SK-N-SH treated with all-trans-retinoic acid at 6 μM for 48 hours (cell line): ENCODE data around the gene LDLRAD2.

Experiments used
- ATAC-seq: fragments of 200-7000 bp; cut with Tn5 transposase; 3 replicates; pipeline ENCODE4 v1.9.1; 2020; ENCODE audit warnings: mild to moderate bottlenecking, moderate library complexity
- ARNTL ChIP-seq: fragments of 450-650 bp; formaldehyde crosslinking; IDR thresholded peaks from 2 replicates; pipeline ENCODE4 v1.5.0; 2020; ENCODE audit warnings: low read depth, mild to moderate bottlenecking, moderate library complexity, borderline replicate concordance
- BACH2 ChIP-seq: fragments of 250-450 bp; sonication (Bioruptor Pico); IDR thresholded peaks from 2 replicates; pipeline ENCODE4 v1.9.0; 2021; ENCODE audit warnings: mild to moderate bottlenecking, borderline replicate concordance
- ESRRG ChIP-seq: fragments of 250-450 bp; sonication (Bioruptor Pico); IDR thresholded peaks from 2 replicates; pipeline ENCODE4 v1.6.1; 2021; ENCODE audit warnings: mild to moderate bottlenecking
- ISL1 ChIP-seq: fragments of 250-450 bp; sonication (Bioruptor Pico); IDR thresholded peaks from 2 replicates; pipeline ENCODE4 v2.1.2; 2022; ENCODE audit warnings: mild to moderate bottlenecking, moderate library complexity
- OSR1 ChIP-seq: fragments of 250-450 bp; sonication (Bioruptor Pico); IDR thresholded peaks from 2 replicates; pipeline ENCODE4 v1.8.0; 2022; ENCODE audit warnings: moderate library complexity, mild to moderate bottlenecking, inconsistent platforms
- PPARA ChIP-seq: fragments of 250-450 bp; sonication (Bioruptor Pico); IDR thresholded peaks from 2 replicates; pipeline ENCODE4 v1.5.0; 2020; ENCODE audit warnings: mild to moderate bottlenecking, borderline replicate concordance
- RARB ChIP-seq: fragments of 250-450 bp; sonication (Bioruptor Pico); IDR thresholded peaks from 2 replicates; pipeline ENCODE4 v1.8.0; 2021; ENCODE audit warnings: mild to moderate bottlenecking, moderate library complexity
- SNAI2 ChIP-seq: fragments of 250-450 bp; sonication (Bioruptor Pico); IDR thresholded peaks from 2 replicates; pipeline ENCODE4 v1.5.0; 2020; ENCODE audit warnings: mild to moderate bottlenecking, moderate library complexity
- TCF4 ChIP-seq: fragments of 250-450 bp; sonication (Bioruptor Pico); IDR thresholded peaks from 2 replicates; pipeline ENCODE4 v1.8.0; 2021; ENCODE audit warnings: mild to moderate bottlenecking, moderate library complexity, borderline replicate concordance
- TOX ChIP-seq: fragments of 250-450 bp; sonication (Bioruptor Pico); IDR thresholded peaks from 2 replicates; pipeline ENCODE4 v1.8.0; 2021; ENCODE audit warnings: mild to moderate bottlenecking, moderate library complexity, borderline replicate concordance
- ZC3H10 ChIP-seq: fragments of 250-450 bp; sonication (Bioruptor Pico); IDR thresholded peaks from 2 replicates; pipeline ENCODE4 v1.5.1; 2021; ENCODE audit warnings: mild to moderate bottlenecking, moderate library complexity
- ZFP3 ChIP-seq: fragments of 250-450 bp; sonication (Bioruptor Pico); IDR thresholded peaks from 2 replicates; pipeline ENCODE4 v1.5.0; 2020; ENCODE audit warnings: mild to moderate bottlenecking, moderate library complexity
- ZFP30 ChIP-seq: fragments of 450-650 bp; formaldehyde crosslinking; IDR thresholded peaks from 2 replicates; pipeline ENCODE4 v1.5.0; 2022; ENCODE audit warnings: mild to moderate bottlenecking, moderate library complexity
- ZNF565 ChIP-seq: fragments of 450-650 bp; formaldehyde crosslinking; conservative IDR thresholded peaks from 2 replicates; pipeline ENCODE4 v1.5.0; 2020; ENCODE audit warnings: low read depth, mild to moderate bottlenecking, moderate library complexity
- ZNF70 ChIP-seq: fragments of 450-650 bp; formaldehyde crosslinking; IDR thresholded peaks from 2 replicates; pipeline ENCODE4 v1.5.0; 2020; ENCODE audit warnings: mild to moderate bottlenecking, moderate library complexity
- ZNF8 ChIP-seq: fragments of 450-650 bp; formaldehyde crosslinking; IDR thresholded peaks from 2 replicates; pipeline ENCODE4 v1.5.0; 2020; ENCODE audit warnings: mild to moderate bottlenecking, moderate library complexity
- TF ChIP-seq, protein P1 (sequence below): fragments of 250-450 bp; sonication (Bioruptor Pico); IDR thresholded peaks from 2 replicates; pipeline ENCODE4 v1.8.0; 2021; ENCODE audit warnings: low read depth, mild to moderate bottlenecking, moderate library complexity, borderline replicate concordance
- TF ChIP-seq, protein P2 (sequence below): fragments of 250-450 bp; sonication (Bioruptor Pico); IDR thresholded peaks from 2 replicates; pipeline ENCODE4 v1.8.0; 2020; ENCODE audit warnings: mild to moderate bottlenecking, moderate library complexity, borderline replicate concordance
- TF ChIP-seq, protein P3 (sequence below): fragments of 250-450 bp; sonication (Bioruptor Pico); IDR thresholded peaks from 2 replicates; pipeline ENCODE4 v1.5.1; 2020; ENCODE audit warnings: low read depth, mild to moderate bottlenecking, moderate library complexity
- TF ChIP-seq, protein P4 (sequence below): fragments of 250-450 bp; sonication (Bioruptor Pico); IDR thresholded peaks from 2 replicates; pipeline ENCODE4 v1.5.1; 2021; ENCODE audit warnings: mild to moderate bottlenecking, moderate library complexity
- TF ChIP-seq, protein P5 (sequence below): fragments of 250-450 bp; sonication (Bioruptor Pico); IDR thresholded peaks from 2 replicates; pipeline ENCODE4 v1.5.0; 2020; ENCODE audit warnings: mild to moderate bottlenecking, moderate library complexity

Gene LDLRAD2

DNA sequence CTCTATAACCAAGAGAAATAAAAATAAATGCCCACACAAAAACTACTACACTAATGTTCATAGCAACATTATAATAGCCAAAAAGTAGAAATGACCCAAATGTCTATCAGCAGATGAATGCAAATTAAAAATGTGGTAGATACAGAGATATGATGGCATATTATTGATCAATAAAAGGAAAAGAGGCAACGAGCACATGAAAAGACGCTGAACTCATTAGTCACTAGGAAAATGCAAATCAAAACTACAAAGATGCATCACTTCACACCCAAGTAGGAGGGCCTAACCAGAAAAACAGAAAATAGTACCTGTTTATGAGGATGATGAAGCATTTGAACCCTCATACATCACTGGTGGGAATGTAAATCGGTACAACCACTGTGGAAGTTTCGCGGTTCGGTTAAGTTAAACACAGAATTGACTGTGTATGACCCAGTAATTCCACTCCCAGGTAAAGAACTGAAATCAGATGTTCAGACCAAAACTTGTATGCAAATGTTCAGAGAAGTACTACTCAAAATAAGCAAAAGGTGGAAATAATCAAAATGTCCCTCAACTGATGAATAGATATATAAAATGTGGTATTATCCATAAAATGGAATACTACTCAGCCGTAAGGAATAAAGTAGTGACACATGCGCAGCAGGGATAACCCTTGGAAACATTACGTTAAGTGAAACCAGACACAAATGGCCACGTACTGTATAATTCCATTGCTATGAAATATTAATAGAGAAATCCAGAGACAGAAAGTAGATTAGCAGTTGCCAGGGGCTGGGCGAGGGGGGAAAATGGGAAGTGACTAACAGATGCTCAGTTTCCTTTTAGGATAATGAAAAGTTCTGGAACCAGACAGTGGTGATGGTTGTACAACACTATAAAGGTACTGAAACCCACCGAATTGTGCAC lies 32.2 kb upstream of the LDLRAD2 start:
- TF ChIP-seq ZFP3 (CRISPR knock-in tag) (0 out of 2 replicates have a peak, but pooled peaks have one; percentile 29), TCF4 (CRISPR knock-in tag) (peak; percentile 66; the same call in 1 of the 2 replicates), ISL1 (CRISPR knock-in tag) (peak; percentile 25; the same call in 1 of the 2 replicates), ZNF565 (CRISPR knock-in tag) (no peak), ZNF8 (CRISPR knock-in tag) (peak; percentile 87)
- TF ChIP-seq, protein P1, sequence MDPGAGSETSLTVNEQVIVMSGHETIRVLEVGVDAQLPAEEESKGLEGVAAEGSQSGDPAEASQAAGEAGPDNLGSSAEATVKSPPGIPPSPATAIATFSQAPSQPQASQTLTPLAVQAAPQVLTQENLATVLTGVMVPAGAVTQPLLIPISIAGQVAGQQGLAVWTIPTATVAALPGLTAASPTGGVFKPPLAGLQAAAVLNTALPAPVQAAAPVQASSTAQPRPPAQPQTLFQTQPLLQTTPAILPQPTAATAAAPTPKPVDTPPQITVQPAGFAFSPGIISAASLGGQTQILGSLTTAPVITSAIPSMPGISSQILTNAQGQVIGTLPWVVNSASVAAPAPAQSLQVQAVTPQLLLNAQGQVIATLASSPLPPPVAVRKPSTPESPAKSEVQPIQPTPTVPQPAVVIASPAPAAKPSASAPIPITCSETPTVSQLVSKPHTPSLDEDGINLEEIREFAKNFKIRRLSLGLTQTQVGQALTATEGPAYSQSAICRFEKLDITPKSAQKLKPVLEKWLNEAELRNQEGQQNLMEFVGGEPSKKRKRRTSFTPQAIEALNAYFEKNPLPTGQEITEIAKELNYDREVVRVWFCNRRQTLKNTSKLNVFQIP (CRISPR knock-in tag) = no peak
- ATAC-seq = no peak

DNA sequence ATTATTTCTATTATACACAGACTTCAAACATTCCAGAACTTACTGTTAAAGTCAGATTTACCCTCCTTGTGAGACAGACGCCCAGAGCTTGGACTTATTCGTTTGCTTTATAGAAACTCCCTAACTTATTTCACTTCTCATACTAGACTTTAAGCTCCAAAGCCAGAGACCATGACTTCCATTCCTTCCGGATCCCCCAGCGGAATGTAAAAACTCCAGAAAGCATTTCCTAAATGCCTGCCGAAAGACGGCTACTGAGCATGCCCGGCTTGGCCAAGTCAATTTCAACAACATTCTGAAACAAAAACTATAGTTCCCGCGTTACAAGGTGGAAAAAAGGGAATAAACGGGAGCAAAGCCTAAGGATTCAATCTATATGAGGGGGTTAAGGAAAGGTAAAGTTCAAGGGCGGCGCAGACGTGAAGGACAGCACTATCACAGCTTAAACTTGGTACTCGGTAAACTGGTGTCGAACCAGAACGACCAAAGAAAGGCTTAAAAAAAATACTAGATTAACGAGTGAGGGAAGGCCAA lies 30.2 kb upstream of the LDLRAD2 start:
- peak; percentile 38 for ATAC-seq
- TF ChIP-seq TOX (CRISPR knock-in tag) (no peak), ZFP3 (CRISPR knock-in tag) (no peak), ZFP30 (CRISPR knock-in tag) (no peak), OSR1 (CRISPR knock-in tag) (no peak), ARNTL (CRISPR knock-in tag) (no peak), ZNF565 (CRISPR knock-in tag) (no peak), BACH2 (CRISPR knock-in tag) (no peak), RARB (CRISPR knock-in tag) (no peak), PPARA (CRISPR knock-in tag) (no peak), ZNF70 (CRISPR knock-in tag) (no peak), ZNF8 (CRISPR knock-in tag) (no peak), ESRRG (CRISPR knock-in tag) (no peak), SNAI2 (no peak)
- TF ChIP-seq, protein P2, sequence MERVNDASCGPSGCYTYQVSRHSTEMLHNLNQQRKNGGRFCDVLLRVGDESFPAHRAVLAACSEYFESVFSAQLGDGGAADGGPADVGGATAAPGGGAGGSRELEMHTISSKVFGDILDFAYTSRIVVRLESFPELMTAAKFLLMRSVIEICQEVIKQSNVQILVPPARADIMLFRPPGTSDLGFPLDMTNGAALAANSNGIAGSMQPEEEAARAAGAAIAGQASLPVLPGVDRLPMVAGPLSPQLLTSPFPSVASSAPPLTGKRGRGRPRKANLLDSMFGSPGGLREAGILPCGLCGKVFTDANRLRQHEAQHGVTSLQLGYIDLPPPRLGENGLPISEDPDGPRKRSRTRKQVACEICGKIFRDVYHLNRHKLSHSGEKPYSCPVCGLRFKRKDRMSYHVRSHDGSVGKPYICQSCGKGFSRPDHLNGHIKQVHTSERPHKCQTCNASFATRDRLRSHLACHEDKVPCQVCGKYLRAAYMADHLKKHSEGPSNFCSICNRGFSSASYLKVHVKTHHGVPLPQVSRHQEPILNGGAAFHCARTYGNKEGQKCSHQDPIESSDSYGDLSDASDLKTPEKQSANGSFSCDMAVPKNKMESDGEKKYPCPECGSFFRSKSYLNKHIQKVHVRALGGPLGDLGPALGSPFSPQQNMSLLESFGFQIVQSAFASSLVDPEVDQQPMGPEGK (CRISPR knock-in tag) = no peak
- TF ChIP-seq, protein P1 (CRISPR knock-in tag) = no peak
- TF ChIP-seq, protein P3, sequence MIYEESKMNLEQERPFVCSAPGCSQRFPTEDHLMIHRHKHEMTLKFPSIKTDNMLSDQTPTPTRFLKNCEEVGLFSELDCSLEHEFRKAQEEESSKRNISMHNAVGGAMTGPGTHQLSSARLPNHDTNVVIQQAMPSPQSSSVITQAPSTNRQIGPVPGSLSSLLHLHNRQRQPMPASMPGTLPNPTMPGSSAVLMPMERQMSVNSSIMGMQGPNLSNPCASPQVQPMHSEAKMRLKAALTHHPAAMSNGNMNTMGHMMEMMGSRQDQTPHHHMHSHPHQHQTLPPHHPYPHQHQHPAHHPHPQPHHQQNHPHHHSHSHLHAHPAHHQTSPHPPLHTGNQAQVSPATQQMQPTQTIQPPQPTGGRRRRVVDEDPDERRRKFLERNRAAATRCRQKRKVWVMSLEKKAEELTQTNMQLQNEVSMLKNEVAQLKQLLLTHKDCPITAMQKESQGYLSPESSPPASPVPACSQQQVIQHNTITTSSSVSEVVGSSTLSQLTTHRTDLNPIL (CRISPR knock-in tag) = no peak
- TF ChIP-seq, protein P4, sequence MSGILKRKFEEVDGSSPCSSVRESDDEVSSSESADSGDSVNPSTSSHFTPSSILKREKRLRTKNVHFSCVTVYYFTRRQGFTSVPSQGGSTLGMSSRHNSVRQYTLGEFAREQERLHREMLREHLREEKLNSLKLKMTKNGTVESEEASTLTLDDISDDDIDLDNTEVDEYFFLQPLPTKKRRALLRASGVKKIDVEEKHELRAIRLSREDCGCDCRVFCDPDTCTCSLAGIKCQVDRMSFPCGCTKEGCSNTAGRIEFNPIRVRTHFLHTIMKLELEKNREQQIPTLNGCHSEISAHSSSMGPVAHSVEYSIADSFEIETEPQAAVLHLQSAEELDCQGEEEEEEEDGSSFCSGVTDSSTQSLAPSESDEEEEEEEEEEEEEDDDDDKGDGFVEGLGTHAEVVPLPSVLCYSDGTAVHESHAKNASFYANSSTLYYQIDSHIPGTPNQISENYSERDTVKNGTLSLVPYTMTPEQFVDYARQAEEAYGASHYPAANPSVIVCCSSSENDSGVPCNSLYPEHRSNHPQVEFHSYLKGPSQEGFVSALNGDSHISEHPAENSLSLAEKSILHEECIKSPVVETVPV (CRISPR knock-in tag) = no peak
- TF ChIP-seq, all 23 proteins: peak for 0

DNA sequence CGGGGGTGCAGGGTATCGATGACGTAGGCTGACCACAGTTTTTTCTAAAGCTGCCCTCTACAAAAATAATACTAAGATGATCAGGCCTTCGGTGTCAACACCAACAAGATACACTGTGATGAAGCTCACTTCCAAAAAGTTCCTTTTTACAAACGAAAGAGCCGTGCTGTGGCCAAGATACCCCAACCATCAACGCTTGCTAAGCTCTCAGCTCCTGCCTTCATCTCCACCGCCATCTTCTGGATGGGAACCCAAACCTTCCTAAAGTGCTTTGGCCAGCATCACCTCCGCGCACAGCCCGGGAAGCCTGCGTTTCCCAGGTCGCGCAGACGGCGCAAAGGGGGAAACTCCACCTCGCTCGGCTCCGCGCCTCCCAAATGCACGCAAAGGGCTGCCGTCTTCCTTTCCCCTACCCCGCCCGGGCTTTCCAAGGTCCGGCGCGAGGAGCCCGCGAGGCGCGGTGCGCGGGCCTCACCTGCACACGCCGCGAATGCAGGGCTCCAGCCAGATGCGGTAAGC lies 29.7 kb upstream of the LDLRAD2 start:
- TF ChIP-seq ZNF8 (CRISPR knock-in tag) (no peak), ZC3H10 (CRISPR knock-in tag) (no peak), TOX (CRISPR knock-in tag) (no peak), ZNF565 (CRISPR knock-in tag) (no peak), ZNF70 (CRISPR knock-in tag) (no peak), PPARA (CRISPR knock-in tag) (no peak), ZFP30 (CRISPR knock-in tag) (no peak), ESRRG (CRISPR knock-in tag) (no peak), ISL1 (CRISPR knock-in tag) (no peak), TCF4 (CRISPR knock-in tag) (no peak), SNAI2 (no peak), ARNTL (CRISPR knock-in tag) (no peak)
- TF ChIP-seq, protein P3 (CRISPR knock-in tag) = no peak
- TF ChIP-seq, protein P5, sequence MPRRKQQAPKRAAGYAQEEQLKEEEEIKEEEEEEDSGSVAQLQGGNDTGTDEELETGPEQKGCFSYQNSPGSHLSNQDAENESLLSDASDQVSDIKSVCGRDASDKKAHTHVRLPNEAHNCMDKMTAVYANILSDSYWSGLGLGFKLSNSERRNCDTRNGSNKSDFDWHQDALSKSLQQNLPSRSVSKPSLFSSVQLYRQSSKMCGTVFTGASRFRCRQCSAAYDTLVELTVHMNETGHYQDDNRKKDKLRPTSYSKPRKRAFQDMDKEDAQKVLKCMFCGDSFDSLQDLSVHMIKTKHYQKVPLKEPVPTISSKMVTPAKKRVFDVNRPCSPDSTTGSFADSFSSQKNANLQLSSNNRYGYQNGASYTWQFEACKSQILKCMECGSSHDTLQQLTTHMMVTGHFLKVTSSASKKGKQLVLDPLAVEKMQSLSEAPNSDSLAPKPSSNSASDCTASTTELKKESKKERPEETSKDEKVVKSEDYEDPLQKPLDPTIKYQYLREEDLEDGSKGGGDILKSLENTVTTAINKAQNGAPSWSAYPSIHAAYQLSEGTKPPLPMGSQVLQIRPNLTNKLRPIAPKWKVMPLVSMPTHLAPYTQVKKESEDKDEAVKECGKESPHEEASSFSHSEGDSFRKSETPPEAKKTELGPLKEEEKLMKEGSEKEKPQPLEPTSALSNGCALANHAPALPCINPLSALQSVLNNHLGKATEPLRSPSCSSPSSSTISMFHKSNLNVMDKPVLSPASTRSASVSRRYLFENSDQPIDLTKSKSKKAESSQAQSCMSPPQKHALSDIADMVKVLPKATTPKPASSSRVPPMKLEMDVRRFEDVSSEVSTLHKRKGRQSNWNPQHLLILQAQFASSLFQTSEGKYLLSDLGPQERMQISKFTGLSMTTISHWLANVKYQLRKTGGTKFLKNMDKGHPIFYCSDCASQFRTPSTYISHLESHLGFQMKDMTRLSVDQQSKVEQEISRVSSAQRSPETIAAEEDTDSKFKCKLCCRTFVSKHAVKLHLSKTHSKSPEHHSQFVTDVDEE (CRISPR knock-in tag) = no peak
- TF ChIP-seq, all 23 proteins: peak for 0
- peak; percentile 67 for ATAC-seq
